Liver (tissue), 9 donors: ENCODE data around the gene LRRC53. TPM values are rescaled to one million over a fixed set of nuclear protein-coding genes. Genes with fewer than 3 reads are reported as not detected.

Source experiments
- DNase-seq: peaks from one replicate; pipeline ENCODE4 v3.0.0-alpha.2; 2017; ENCODE audit warnings: low spot score
- H3K27ac ChIP-seq, 2 donors: one replicate each; pipeline ENCODE4 v1.7.0; 2013; ENCODE audit warnings: inconsistent platforms in 2 of 2, low read length in 2 of 2, control low read depth in 1 of 2, low read depth in 1 of 2, mild to moderate bottlenecking in 1 of 2
- H3K27me3 ChIP-seq, 4 donors: one replicate each; pipeline versions ENCODE4 v1.6.1 to v1.7.0; 2013; ENCODE audit warnings: low read length in 3 of 4, inconsistent platforms in 1 of 4, mild to moderate bottlenecking in 1 of 4, moderate library complexity in 1 of 4; ENCODE audit not compliant: control insufficient read depth in 4 of 4, insufficient read depth in 4 of 4
- H3K36me3 ChIP-seq, 4 donors: one replicate each; pipeline versions ENCODE4 v1.6.1 to v1.7.0; 2013; ENCODE audit warnings: low read length in 3 of 4, mild to moderate bottlenecking in 3 of 4, low read depth in 1 of 4, moderate library complexity in 1 of 4; ENCODE audit not compliant: control insufficient read depth in 4 of 4, insufficient read depth in 3 of 4
- H3K4me1 ChIP-seq, 4 donors: one replicate each; pipeline versions ENCODE4 v1.6.1 to v1.7.0; 2013; ENCODE audit warnings: low read length in 3 of 4, mild to moderate bottlenecking in 3 of 4, moderate library complexity in 1 of 4; ENCODE audit not compliant: control insufficient read depth in 4 of 4, insufficient read depth in 4 of 4
- H3K4me3 ChIP-seq, 3 donors: one replicate each; pipeline versions ENCODE4 v1.6.1 to v1.7.0; 2013; ENCODE audit warnings: low read length in 3 of 3, control low read depth in 1 of 3, low read depth in 1 of 3, mild to moderate bottlenecking in 1 of 3
- H3K9ac ChIP-seq, 2 donors: one replicate each; pipeline ENCODE4 v1.7.0; 2013; ENCODE audit warnings: low read length in 2 of 2, mild to moderate bottlenecking in 2 of 2, moderate library complexity in 2 of 2, control low read depth in 1 of 2, low read depth in 1 of 2
- H3K9me3 ChIP-seq, 4 donors: one replicate each; pipeline versions ENCODE4 v1.6.1 to v1.7.0; 2013; ENCODE audit warnings: low read length in 3 of 4; ENCODE audit not compliant: control insufficient read depth in 4 of 4
- CTCF ChIP-seq: fragments of 150-350 bp; IDR thresholded peaks from 2 replicates; pipeline ENCODE4 v1.5.1; 2017; ENCODE audit warnings: improper control_type of control experiment, low read depth, low read length; ENCODE audit not compliant: missing input control
- EGR1 ChIP-seq, 2 donors: IDR thresholded peaks; 2 replicates each; pipeline ENCODE4 v1.6.1; 2016 to 2018; ENCODE audit warnings: antibody characterized with exemption in 2 of 2, low read depth in 2 of 2
- FOXA1 ChIP-seq: IDR thresholded peaks from 2 replicates; pipeline ENCODE4 v1.6.1; 2016; ENCODE audit warnings: antibody characterized with exemption
- GABPA ChIP-seq, 2 donors: IDR thresholded peaks in 1 of 2; conservative IDR thresholded peaks in 1 of 2; 2 replicates each; pipeline ENCODE4 v1.6.1; 2016; ENCODE audit warnings: antibody characterized with exemption in 2 of 2, mild to moderate bottlenecking in 1 of 2, moderate library complexity in 1 of 2
- HNF4A ChIP-seq, 2 donors: conservative IDR thresholded peaks; 2 replicates each; pipeline ENCODE4 v1.6.1; 2016; ENCODE audit warnings: antibody characterized with exemption in 2 of 2, mild to moderate bottlenecking in 2 of 2
- HNF4G ChIP-seq: IDR thresholded peaks from 2 replicates; pipeline ENCODE4 v1.6.1; 2016; ENCODE audit warnings: antibody characterized with exemption
- JUND ChIP-seq, 2 donors: IDR thresholded peaks; 2 replicates each; pipeline ENCODE4 v1.6.1; 2016; ENCODE audit warnings: antibody characterized with exemption in 2 of 2
- NR2F2 ChIP-seq: IDR thresholded peaks from 2 replicates; pipeline ENCODE4 v1.6.1; 2016; ENCODE audit warnings: antibody characterized with exemption
- RAD21 ChIP-seq, 2 donors: IDR thresholded peaks; 2 replicates each; pipeline ENCODE4 v1.6.1; 2016; ENCODE audit warnings: antibody characterized with exemption in 2 of 2, mild to moderate bottlenecking in 2 of 2
- REST ChIP-seq: IDR thresholded peaks from 2 replicates; pipeline ENCODE4 v1.6.1; 2016; ENCODE audit warnings: antibody characterized with exemption, mild to moderate bottlenecking
- RXRA ChIP-seq, 2 donors: IDR thresholded peaks; 2 replicates each; pipeline ENCODE4 v1.6.1; 2017 to 2018; ENCODE audit warnings: antibody characterized with exemption in 2 of 2, mild to moderate bottlenecking in 1 of 2
- TAF1 ChIP-seq: conservative IDR thresholded peaks from 2 replicates; pipeline ENCODE4 v1.6.1; 2016; ENCODE audit warnings: antibody characterized with exemption, mild to moderate bottlenecking
- YY1 ChIP-seq: IDR thresholded peaks from 2 replicates; pipeline ENCODE4 v1.6.1; 2016; ENCODE audit warnings: antibody characterized with exemption, mild to moderate bottlenecking
- ZBTB33 ChIP-seq: IDR thresholded peaks from 2 replicates; pipeline ENCODE4 v1.6.1; 2016; ENCODE audit warnings: antibody characterized with exemption
- WGBS: extraction: QIAGEN DNeasy Blood & Tissue Kit; methylation state at CpG from one replicate; pipeline ENCODE4 v1.1.7; 2013; 5-methylcytosine and 5-hydroxymethylcytosine counted together
- polyA plus RNA-seq, 2 donors: library from polyadenylated mRNA; stranded (reverse) in 1 of 2; unstranded in 1 of 2; fragments of 200-250 nt in 1 of 2; fragments of >200 nt in 1 of 2; fragmentation: Nextera tagmentation in 1 of 2; extraction: Ambion mirVana in 1 of 2; gene quantifications; one replicate each; pipeline versions ENCODE4 v1.2.1 to v1.2.3, GENCODE V29; 2013 to 2015
- total RNA-seq, 2 donors: library from RNA; depleted of rRNA; stranded (reverse); fragments of >200 nt; gene quantifications; one replicate each; pipeline ENCODE4 v1.2.3, GENCODE V29; 2014
- TF ChIP-seq, protein P1 (sequence below): IDR thresholded peaks from 2 replicates; pipeline ENCODE4 v1.6.1; 2016; ENCODE audit warnings: antibody characterized with exemption
- TF ChIP-seq, protein P2 (sequence below): IDR thresholded peaks from 2 replicates; pipeline ENCODE4 v1.6.1; 2016; ENCODE audit warnings: antibody characterized with exemption
- donor health status: healthy.
- donor health status: healthy.
- donor health status: healthy.
- donor health status: healthy.
- donor health status: healthy.

LRRC53 gene
- total and polyA plus RNA-seq, 4 donors: not detected

DNA sequence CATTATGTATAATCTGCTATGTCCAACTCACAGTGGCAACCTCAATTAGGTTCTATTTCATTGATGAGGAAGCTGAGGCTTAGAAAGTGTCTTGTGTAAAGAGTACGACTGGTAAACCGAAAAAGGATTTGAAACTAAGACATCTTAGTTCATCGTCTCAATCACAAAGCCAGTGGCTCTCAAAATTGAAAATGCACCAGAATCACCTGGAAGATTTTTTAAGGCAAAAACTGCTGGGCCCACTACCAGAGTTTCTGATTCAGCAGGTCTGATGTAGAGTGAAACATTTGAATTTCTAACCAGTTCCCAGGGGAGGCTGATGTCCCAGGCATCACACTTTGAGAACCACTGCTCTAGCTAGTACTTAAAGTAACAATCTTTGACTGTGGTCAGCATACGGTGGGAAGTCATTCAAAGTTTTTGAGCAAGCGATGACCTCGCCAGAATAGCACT, 5.2 kb upstream of the LRRC53 start:
- H3K4me1 ChIP-seq: no peaks in the 10 kb centered on the region
- peaks cover 0 to 3% (median 0%) of the 10 kb centered on the region in 4 donors for H3K27me3 ChIP-seq
- no peak overlapping the region for H3K9ac ChIP-seq
- no peak overlapping the region for H3K4me3 ChIP-seq
- no peak for DNase-seq
- no peaks in the 10 kb centered on the region for H3K36me3 ChIP-seq
- 85% methylated on average over 6 of the region's 6 CpGs for WGBS
- H3K9me3 ChIP-seq: no peaks in the 10 kb centered on the region
- no peak for TF ChIP-seq TAF1
- no peak for TF ChIP-seq YY1
- TF ChIP-seq GABPA (IDR thresholded peaks at IDR 0.05 in 1 of 2, conservative IDR thresholded peaks at IDR 0.05 in 1 of 2): no peak
- no peak for TF ChIP-seq HNF4A (conservative IDR thresholded peaks at IDR 0.05)
- no peak for TF ChIP-seq EGR1 (IDR thresholded peaks at IDR 0.05; ENCODE audit: low read depth in 2 of 2)
- TF ChIP-seq, protein P1, sequence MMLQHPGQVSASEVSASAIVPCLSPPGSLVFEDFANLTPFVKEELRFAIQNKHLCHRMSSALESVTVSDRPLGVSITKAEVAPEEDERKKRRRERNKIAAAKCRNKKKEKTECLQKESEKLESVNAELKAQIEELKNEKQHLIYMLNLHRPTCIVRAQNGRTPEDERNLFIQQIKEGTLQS: no peak
- TF ChIP-seq, protein P2, sequence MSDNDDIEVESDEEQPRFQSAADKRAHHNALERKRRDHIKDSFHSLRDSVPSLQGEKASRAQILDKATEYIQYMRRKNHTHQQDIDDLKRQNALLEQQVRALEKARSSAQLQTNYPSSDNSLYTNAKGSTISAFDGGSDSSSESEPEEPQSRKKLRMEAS: no peak
- no peak for TF ChIP-seq HNF4G
- no peak for TF ChIP-seq RAD21 (IDR thresholded peaks at IDR 0.05)
- no peak for TF ChIP-seq RXRA (IDR thresholded peaks at IDR 0.05)
- TF ChIP-seq CTCF: no peak
- no peak for TF ChIP-seq ZBTB33
- TF ChIP-seq NR2F2: no peak
- no peak for TF ChIP-seq REST
- no peak for TF ChIP-seq FOXA1
- TF ChIP-seq JUND (IDR thresholded peaks at IDR 0.05): no peak
- H3K27ac ChIP-seq: no peak overlapping the region
